Measurements from ENCODE around the gene AURKAIP1. TPM values are rescaled to one million over a fixed set of nuclear protein-coding genes. Genes with fewer than 3 reads are reported as not detected.

AURKAIP1 gene
- total and polyA plus RNA-seq, 2 of the 4 experiments (the other 2 are of a cell fraction), result 45.7 to 107 TPM

GRCh38 chr1:1419363-1419812 is 44.4 kb upstream of the AURKAIP1 start:
- Histone ChIP-seq H4K91ac (ENCODE audit: insufficient read depth, low read depth, low read length) (no peak overlapping the region), H2BK5ac (ENCODE audit: low read depth, low read length, poor library complexity, severe bottlenecking) (no peak overlapping the region), H2AK9ac (replicated peaks; ENCODE audit: low read depth, low read length, poor library complexity) (no peak overlapping the region), H2AFZ (replicated peaks; ENCODE audit: low read length, poor library complexity) (peak overlapping the region; percentile 86), H3K27me3 (ENCODE audit: control insufficient read depth, insufficient read depth, low read length) (no peaks in the 10 kb centered on the region), H3K9ac (ENCODE audit: low read depth, low read length) (no peak overlapping the region), H2BK120ac (ENCODE audit: low read depth, low read length) (no peak overlapping the region), H3K14ac (replicated peaks; ENCODE audit: low read depth, low read length) (no peak overlapping the region), H3K4me3 (ENCODE audit: insufficient read depth, low read depth, low read length) (no peak overlapping the region), H3K4ac (ENCODE audit: low read depth, low read length) (no peak overlapping the region), H3K36me3 (ENCODE audit: control insufficient read depth, insufficient read depth, low read length) (no peaks in the 10 kb centered on the region), H2AK5ac (ENCODE audit: low read depth, low read length) (no peak overlapping the region), H3K79me1 (ENCODE audit: low read depth in 1 of 2, low read length in 2 of 2) (no peaks in the 10 kb centered on the region), H3K27ac (ENCODE audit: insufficient read depth, low read length) (no peak overlapping the region), H4K20me1 (ENCODE audit: insufficient read depth, low read length) (no peaks in the 10 kb centered on the region), H3K4me1 (ENCODE audit: control insufficient read depth, insufficient read depth, low read length) (peaks cover 3% of the 10 kb centered on the region; the same call in 1 of the 2 replicates), H3K56ac (ENCODE audit: extremely low read depth, insufficient read depth, low read length) (no peak overlapping the region), H3K18ac (ENCODE audit: low read depth, low read length) (no peak overlapping the region), H3K9me1 (ENCODE audit: insufficient read depth, low read length) (no peaks in the 10 kb centered on the region), H4K5ac (ENCODE audit: low read depth, low read length) (no peak overlapping the region), H4K8ac (ENCODE audit: low read depth in 2 of 2, low read length in 2 of 2) (no peak overlapping the region), H3K23ac (ENCODE audit: low read depth, low read length) (no peak overlapping the region), H3K4me2 (ENCODE audit: low read depth, low read length) (no peak overlapping the region), H2BK20ac (ENCODE audit: low read depth, low read length) (no peak overlapping the region), H2BK15ac (ENCODE audit: low read depth, low read length) (no peak overlapping the region), H3K9me3 (ENCODE audit: control insufficient read depth, insufficient read depth, low read length) (no peaks in the 10 kb centered on the region)
- ATAC-seq (ENCODE audit: low read depth) (no peak), DNase-seq (no peak)
- intact Hi-C loops (cut with micrococcal nuclease) (no loop called here), dilution Hi-C loops (cut with HindIII; ENCODE audit: low sequenced_read_pairs, unreplicated experiment) (no loop called here), in situ Hi-C loops (cut with MboI; ENCODE audit: low sequenced_read_pairs) (no loop called here)
- no TSS peak for BruUV-seq (replicated peaks)
- POLR2A ChIA-PET (ENCODE audit: unreplicated experiment), result no interaction called here
- CTCF ChIA-PET, result no interaction called here
- WGBS, 2 experiments (ENCODE audit: extremely low coverage in 2 of 2, insufficient read length in 1 of 2), result 91% methylated on average over 10 of the region's 21 CpGs; no CpG with 5 or more reads in 1 of the 2 experiments
- no peak for TF ChIP-seq BHLHE40 (IDR thresholded peaks at IDR 0.05; ENCODE audit: low read depth, low read length)
- no peak for TF ChIP-seq CHD1 (IDR thresholded peaks at IDR 0.05; ENCODE audit: low read depth, low read length)
- no peak for TF ChIP-seq RAD21 (IDR thresholded peaks at IDR 0.05; ENCODE audit: low read length)
